H1 (cell line): ENCODE results near the gene CXCL12. TPM values are rescaled to one million over a fixed set of nuclear protein-coding genes. Genes with fewer than 3 reads are reported as not detected.

ENCODE experiments used
- ATF2 ChIP-seq: IDR thresholded peaks from 2 replicates; pipeline ENCODE4 v1.6.1; 2012; ENCODE audit warnings: low read length, inconsistent platforms
- E2F6 ChIP-seq: IDR thresholded peaks from 2 replicates; pipeline ENCODE4 v1.6.1; 2012; ENCODE audit warnings: inconsistent platforms
- JUND ChIP-seq: IDR thresholded peaks from 2 replicates; pipeline ENCODE4 v1.6.1; 2011; ENCODE audit warnings: mild to moderate bottlenecking, improper control_type of control experiment, low read length
- KDM4A ChIP-seq: IDR thresholded peaks from one replicate; pipeline ENCODE4 v1.7.1; 2012; ENCODE audit warnings: low read depth, mild to moderate bottlenecking, moderate library complexity, low read length, inconsistent platforms; ENCODE audit not compliant: severe bottlenecking
- MAX ChIP-seq: IDR thresholded peaks from 2 replicates; pipeline ENCODE4 v1.6.1; 2012; ENCODE audit warnings: inconsistent platforms
- RXRA ChIP-seq: IDR thresholded peaks from 2 replicates; pipeline ENCODE4 v1.6.1; 2011; ENCODE audit warnings: low read depth, mild to moderate bottlenecking, low read length, moderate library complexity; ENCODE audit not compliant: insufficient read depth
- SAP30 ChIP-seq: fragments of 300-600 bp; sonication (generic); IDR thresholded peaks from 2 replicates; pipeline ENCODE4 v1.7.1; 2012; ENCODE audit warnings: low read length, moderate library complexity, mild to moderate bottlenecking, inconsistent platforms; ENCODE audit not compliant: insufficient read depth, insufficient replicate concordance
- polyA plus RNA-seq, 7 experiments: library from polyadenylated mRNA; depleted of rRNA in 3 of 7; stranded (reverse) in 5 of 7; unstranded in 2 of 7; fragments of >200 nt in 5 of 7; fragments of 200-250 nt in 2 of 7; gene quantifications; 1 replicate in 5 of 7; 2 replicates in 1 of 7; 4 replicates in 1 of 7; pipeline versions ENCODE4 v1.2.1 to v1.2.3, GENCODE V29; 2011 to 2013; ENCODE audit warnings: missing spikeins in 2 of 7, mixed read lengths in 2 of 7
- total RNA-seq: library from RNA; stranded (reverse); fragmentation: NEBNext Ultra II Directional; extraction: Animal tissue kit (Norgen Biotek cat#: 25700); gene quantifications from 2 replicates; pipeline ENCODE4 v1.2.1, GENCODE V29; 2021

CXCL12 gene
- total and polyA plus RNA-seq, 2 of the 8 experiments (the other 6 are each of a cell fraction or from before 2014, with no cell fraction given): 51.4 to 53.8 TPM

- TF ChIP-seq MAX: peak; percentile 76; the same call in 1 of the 2 replicates
- TF ChIP-seq SAP30: no peak
- no peak for TF ChIP-seq JUND
- TF ChIP-seq RXRA: no peak
- peak; percentile 11; the same call in 1 of the 2 replicates for TF ChIP-seq E2F6
- no peak for TF ChIP-seq ATF2
- peak; percentile 68 for TF ChIP-seq KDM4A
Observed at GRCh38 chr10:44383749-44384600, 922 bp downstream of the CXCL12 start (continued).
